Dermis lymphatic vessel endothelial cell (primary cell): Measurements from ENCODE around the gene NKG7. TPM values are rescaled to one million over a fixed set of nuclear protein-coding genes. Genes with fewer than 3 reads are reported as not detected.

Source experiments
- total RNA-seq: library from RNA; depleted of rRNA; stranded (reverse); fragments of >200 nt; gene quantifications from 2 replicates; pipeline ENCODE4 v1.2.1, GENCODE V29; 2014

NKG7 gene
- not detected in 2 replicates for total RNA-seq

DNA sequence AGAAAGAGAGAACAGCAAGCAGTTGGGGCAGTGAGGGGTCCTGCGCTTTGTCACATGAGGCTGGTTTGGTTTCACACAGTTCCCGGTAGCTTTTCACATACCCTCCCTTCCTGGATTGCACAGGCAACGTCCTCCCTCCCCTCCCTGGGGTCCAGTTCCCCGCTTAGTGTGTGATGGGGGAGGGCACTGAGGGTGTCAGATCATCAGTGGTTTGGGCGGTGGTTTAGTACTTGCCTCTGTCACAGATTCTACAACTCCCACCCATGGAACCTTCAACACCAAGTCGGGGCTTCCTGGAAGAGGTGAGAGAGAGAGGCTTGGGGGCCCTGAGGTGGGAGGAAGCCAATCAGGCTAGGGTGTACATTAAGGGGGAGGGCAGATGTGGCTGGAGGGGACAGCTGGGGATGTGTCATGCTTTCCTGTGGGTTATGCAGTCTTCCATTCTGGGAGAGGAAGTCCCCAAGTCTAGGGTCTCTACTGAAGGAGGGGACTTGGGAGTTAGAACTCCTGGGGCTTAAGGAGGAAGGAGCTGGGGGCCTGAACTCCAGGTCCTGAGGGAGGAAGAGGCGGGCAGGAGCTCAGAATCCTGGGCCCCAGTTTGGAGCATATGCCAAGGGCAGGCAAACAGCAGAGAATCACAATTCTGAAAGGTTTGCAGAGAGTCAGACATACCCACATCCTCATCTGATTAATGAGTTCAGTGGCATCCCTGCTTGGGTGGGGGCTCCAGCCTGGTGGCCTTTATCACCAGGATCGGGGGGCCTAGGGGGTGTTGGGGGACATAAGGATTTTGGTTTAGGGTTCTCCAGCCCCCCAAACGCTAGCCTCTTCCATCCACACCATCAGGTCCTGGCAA, at the start of gene NKG7:
TSS of gene NKG7 (minus strand) at position 6 of the 856 bp plus-strand sequence. CDS start 119 bp downstream, outside the sequence.

GRCh38 chr19:51417107-51417809, 44.8 kb upstream of the NKG7 start, which contains the start of gene SIGLEC10:
Gene SIGLEC10, minus strand, starts transcription at chr19:51417642. Its CDS starts 61 bp downstream, at chr19:51417581.

DNA sequence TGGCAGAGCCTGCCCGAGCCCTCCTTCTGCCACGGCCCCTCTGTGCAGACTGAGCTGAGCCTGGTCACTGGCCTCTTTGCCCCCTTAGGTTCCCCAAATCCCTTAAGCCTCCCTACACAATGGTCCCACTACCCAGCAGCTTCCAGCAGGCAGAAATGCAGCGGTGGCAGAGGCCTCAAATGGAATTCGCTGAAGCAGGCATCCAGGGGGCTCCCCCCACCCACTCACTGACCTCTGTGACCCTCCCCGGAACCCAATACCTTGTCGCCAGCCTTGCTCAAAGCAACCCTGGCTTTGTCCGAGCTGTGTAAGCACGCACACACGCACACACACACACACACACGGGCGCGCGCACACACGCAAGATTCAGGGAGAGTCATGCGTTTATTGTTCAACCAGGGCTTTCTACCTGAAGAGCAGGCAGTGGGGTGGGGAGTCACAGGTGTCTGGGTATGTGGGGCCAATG, 15.5 kb upstream of the NKG7 start, which contains the start of gene LIM2:
TSS of gene LIM2 (minus strand) at position 51 of the 466 bp plus-strand sequence. CDS start 531 bp downstream, outside the sequence.

GRCh38 chr19:51368366-51369282, 3.8 kb downstream of the NKG7 start, which contains the start of gene CLDND2:
Gene CLDND2, minus strand, starts transcription at chr19:51369003. Its CDS starts 426 bp downstream, at chr19:51368577.

DNA sequence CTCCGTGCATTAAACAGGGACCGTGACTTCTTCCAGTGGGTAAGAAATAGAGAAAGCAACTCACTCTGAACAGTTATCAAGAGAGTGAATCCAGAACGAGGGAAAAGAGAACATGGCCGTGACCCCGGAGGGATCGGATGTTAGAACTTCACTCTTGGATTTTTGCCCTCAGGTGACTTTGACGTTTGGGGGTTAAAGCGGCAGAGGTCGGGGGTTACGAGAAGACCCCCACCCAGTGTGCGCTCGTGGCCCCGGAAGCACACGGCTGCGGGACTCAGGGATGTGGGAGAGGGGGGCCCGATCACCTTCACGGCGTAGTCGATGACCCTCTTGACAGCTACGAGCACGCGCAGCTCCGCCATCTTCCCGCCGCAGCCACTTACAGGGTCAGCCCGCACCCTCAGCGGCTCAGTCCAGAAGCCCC, 6.5 kb downstream of the NKG7 start, which contains the start of gene ETFB:
TSS of gene ETFB (minus strand) at position 424 of the 424 bp plus-strand sequence. CDS start at position 362, 62 bp downstream.

GRCh38 chr19:51341976-51342580, 30.4 kb downstream of the NKG7 start, which contains the start of gene VSIG10L:
Gene VSIG10L, minus strand, starts transcription at chr19:51342139. Its CDS starts 15 bp downstream, at chr19:51342124.

Other genes starting within 250 kb of the NKG7 start
- gene SIGLEC9, start 247.7 kb downstream of the NKG7 start, total RNA-seq, result 0.11 and 0.34 TPM in 2 replicates
- not detected in 2 replicates for gene SIGLEC7, start 230.4 kb downstream of the NKG7 start, total RNA-seq
- not detected in 2 replicates for gene CD33, start 147.6 kb downstream of the NKG7 start, total RNA-seq
- gene SIGLECL1, start 121.6 kb downstream of the NKG7 start, total RNA-seq, result not detected in 2 replicates
- not detected in 2 replicates for gene IGLON5, start 61.0 kb downstream of the NKG7 start, total RNA-seq
- 0.09 and 0.11 TPM in 2 replicates for gene VSIG10L, start 30.5 kb downstream of the NKG7 start, total RNA-seq
- 82.4 and 84.5 TPM in 2 replicates for gene ETFB, start 6.3 kb downstream of the NKG7 start, total RNA-seq
- not detected in 2 replicates for gene CLDND2, start 3.7 kb downstream of the NKG7 start, total RNA-seq
- gene LIM2, start 15.3 kb upstream of the NKG7 start, total RNA-seq, result not detected in 2 replicates
- gene C19orf84, start 17.9 kb upstream of the NKG7 start, total RNA-seq, result not detected in 2 replicates
- not detected in 2 replicates for gene SIGLEC10, start 45.0 kb upstream of the NKG7 start, total RNA-seq
- gene SIGLEC8, start 85.8 kb upstream of the NKG7 start, total RNA-seq, result not detected in 2 replicates
- not detected in 2 replicates for gene CEACAM18, start 105.9 kb upstream of the NKG7 start, total RNA-seq
- gene SIGLEC12, start 129.1 kb upstream of the NKG7 start, total RNA-seq, result not detected in 2 replicates
- gene SIGLEC6, start 159.0 kb upstream of the NKG7 start, total RNA-seq, result not detected in 2 replicates
- gene ZNF175, start 198.6 kb upstream of the NKG7 start, total RNA-seq, result 3.5 and 4.5 TPM in 2 replicates